Jurkat, Clone E6-1 (cell line): ENCODE measurements around the gene GDF9. TPM values are rescaled to one million over a fixed set of nuclear protein-coding genes. Genes with fewer than 3 reads are reported as not detected.

ENCODE experiments used
- DNase-seq: peaks from one replicate; pipeline ENCODE4 v3.0.0-alpha.2; 2011; ENCODE audit warnings: low read depth, low spot score
- H3K4me3 ChIP-seq: 2 replicates; pipeline ENCODE4 v1.5.1; 2011; ENCODE audit warnings: mild to moderate bottlenecking, low read length, control low read depth, moderate library complexity
- polyA plus RNA-seq: library from polyadenylated mRNA; unstranded; fragments of >200 nt; gene quantifications from one replicate; pipeline ENCODE4 v1.2.1, GENCODE V29; 2012; ENCODE audit warnings: missing spikeins; ENCODE audit not compliant: insufficient read length, insufficient read depth

Gene GDF9, protein sequence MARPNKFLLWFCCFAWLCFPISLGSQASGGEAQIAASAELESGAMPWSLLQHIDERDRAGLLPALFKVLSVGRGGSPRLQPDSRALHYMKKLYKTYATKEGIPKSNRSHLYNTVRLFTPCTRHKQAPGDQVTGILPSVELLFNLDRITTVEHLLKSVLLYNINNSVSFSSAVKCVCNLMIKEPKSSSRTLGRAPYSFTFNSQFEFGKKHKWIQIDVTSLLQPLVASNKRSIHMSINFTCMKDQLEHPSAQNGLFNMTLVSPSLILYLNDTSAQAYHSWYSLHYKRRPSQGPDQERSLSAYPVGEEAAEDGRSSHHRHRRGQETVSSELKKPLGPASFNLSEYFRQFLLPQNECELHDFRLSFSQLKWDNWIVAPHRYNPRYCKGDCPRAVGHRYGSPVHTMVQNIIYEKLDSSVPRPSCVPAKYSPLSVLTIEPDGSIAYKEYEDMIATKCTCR
- polyA plus RNA-seq, result 2.5 TPM

DNA sequence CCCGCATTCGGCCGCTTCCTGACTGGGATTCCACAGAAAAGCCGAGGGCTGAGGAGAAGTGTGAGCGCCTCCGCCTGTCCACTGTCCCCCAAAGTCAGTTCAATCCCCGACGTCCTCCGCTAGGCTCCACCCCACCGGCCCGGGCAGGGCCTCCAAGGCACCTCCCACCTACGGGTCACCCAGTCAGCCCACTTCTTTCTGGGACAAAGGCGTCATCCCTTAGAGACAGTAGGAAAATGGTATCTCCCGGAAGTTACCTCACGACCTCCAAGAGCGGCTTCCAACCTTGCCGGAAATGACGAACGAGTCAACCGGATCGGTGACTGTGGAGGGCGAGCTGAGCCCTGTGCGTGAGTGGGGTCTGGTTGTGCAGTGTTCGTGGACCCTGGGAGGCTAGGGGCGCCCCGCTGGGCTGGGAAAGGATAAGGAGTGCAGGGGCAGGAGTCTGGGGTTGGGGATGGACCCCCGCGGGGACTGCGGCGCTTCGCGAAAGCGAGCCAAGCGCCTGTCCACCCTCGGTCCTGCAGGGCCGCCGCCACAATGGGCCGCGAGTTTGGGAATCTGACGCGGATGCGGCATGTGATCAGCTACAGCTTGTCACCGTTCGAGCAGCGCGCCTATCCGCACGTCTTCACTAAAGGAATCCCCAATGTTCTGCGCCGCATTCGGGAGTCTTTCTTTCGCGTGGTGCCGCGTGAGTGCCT, at the start of gene GDF9, which contains the start of gene UQCRQ:
GDF9 (minus strand) TSS at position 128 of the 704 bp plus-strand sequence. CDS start 1,936 bp downstream, outside the sequence.
UQCRQ (plus strand) TSS at position 301 of the 704 bp plus-strand sequence; CDS start at position 541, 240 bp downstream.
- peak; percentile 99 for DNase-seq
- peak within 1 kb of the TSS; percentile 95 for H3K4me3 ChIP-seq

DNA sequence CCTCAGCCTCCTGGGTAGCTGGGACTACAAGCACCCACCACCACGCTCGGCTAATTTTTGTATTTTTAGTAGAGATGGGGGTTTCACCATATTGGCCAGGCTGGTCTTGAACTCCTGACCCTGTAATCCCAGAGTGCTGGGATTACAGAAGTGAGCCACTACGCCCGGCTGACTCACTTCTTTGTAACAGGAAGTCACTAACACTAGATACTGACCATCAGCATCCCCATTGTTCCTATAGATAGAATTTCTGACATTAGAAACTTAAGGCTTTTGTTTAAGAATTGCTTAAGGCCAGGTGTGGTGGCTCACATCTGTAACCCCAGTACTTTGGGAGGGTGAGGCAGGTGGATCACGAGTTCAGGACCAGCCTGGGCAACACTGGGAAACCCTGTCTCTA, 49.4 kb upstream of the GDF9 start:
- no peak for DNase-seq
- no peak overlapping the region for H3K4me3 ChIP-seq

DNA sequence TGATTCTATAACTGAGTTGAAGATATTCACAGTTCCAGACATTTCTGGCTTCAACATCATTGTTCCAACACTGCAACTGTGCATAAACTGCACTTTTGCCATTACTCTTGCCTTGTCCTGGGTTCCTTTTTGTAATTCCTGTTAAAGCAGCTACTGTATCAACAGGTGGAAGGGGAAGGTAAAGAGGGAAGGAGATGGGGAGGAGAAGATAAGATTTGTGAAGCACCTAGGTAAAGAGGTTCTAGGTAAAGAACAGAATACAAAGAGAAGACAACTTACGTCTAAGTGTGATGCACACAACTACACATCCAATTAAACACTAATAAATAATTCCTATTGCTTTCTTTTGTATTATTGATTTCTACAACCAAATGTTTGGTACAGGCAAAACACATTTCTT, 43.4 kb upstream of the GDF9 start:
- H3K4me3 ChIP-seq, result no peak overlapping the region
- no peak for DNase-seq

DNA sequence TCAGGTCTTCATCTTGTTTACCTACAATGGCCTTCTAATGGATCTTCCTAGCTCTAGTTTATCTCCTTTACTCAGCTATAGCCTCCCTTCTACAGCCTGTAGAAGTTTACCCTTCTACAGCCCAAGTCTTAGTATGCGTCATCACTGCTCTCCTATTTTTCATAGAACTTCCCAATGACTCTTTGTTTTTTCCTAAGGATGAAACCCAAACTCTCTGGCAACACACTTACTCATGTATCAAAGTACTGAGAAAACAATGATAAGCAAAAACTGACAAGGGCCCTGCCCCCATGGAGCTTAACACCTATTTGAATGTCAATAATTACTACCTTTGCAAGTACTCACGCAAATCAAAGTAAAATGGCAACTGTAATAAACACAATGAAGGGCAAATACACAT, 40.9 kb upstream of the GDF9 start:
- no peak for DNase-seq

DNA sequence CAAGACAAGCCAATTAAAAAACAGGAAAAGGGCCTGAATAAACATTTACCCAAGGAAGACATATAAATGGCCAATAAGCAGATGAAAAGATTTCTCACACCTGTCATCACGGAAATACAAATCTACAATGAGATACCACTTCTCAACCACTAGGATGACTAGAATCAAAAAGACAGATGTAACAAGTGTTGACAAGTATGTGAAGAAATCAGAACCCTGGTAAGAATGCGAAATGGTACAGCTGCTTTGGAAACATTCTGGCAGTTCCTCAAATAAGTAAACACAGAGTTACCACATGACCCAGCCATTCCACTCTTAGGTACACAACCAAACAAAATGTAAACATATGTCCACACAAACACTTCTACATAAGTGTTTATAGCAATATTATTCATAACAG, 39.7 kb upstream of the GDF9 start:
- no peak overlapping the region for H3K4me3 ChIP-seq
- DNase-seq, result peak; percentile 28

More for the DNA sequence above, 40.9 kb upstream of the GDF9 start:
- H3K4me3 ChIP-seq, result no peak overlapping the region

DNA sequence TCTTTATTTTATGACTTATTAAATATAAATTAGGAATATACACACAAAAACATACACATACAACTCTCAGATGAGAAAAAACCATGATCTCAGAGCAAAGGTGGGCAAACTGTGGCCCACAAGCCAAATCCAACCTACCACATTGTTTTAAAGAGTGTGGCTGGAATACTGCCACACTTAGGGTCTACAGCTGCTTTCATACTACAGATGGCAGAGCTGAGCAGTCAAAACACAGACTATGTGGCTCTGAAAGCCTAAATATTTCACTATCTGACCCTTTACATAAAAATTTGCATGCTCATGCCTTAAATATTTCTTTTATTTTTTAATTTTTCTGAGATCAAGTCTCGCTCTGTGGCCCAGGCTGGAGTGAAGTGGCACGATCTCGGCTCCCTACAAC, 35.5 kb upstream of the GDF9 start:
- DNase-seq, result no peak
- no peak overlapping the region for H3K4me3 ChIP-seq

DNA sequence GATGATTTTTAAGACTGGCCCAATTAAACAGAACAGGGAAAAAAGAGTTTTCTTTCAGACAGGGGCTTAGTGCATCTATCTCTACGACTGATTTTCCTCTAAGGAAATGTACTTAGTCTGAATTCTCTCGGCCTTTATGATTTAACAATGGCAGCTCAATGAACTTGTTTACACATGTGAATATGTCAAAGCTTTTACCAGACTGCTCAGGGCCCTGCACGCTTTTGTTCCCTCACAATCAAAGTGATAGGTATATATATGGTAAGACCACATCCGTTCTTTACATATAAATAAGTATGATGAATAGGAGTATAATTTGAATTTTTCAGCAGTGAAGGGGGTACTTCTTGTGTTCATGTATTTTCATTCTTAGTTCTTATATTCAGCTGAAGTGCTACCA, 34.8 kb upstream of the GDF9 start:
- peak; percentile 65 for DNase-seq
- no peak overlapping the region for H3K4me3 ChIP-seq

DNA sequence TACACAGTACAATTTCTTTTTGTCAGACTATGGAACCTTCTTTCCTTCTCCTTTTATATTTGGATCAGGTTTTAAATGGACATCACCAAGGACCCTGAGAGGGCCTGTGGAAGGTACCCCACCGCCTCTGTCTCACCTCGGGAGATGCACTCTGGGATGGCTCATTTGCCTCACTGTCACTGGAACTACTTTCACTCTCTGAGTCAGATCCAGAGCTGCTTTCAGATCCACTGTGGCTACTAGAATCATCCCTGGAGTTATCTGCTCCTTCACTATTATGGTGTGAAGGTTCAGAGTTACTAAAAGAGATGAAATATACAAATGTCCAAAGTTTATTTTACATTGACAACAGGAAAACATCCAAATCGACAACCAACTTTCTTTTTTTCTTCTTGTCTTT, 31.8 kb upstream of the GDF9 start:
- DNase-seq, result no peak
- H3K4me3 ChIP-seq, result no peak overlapping the region

DNA sequence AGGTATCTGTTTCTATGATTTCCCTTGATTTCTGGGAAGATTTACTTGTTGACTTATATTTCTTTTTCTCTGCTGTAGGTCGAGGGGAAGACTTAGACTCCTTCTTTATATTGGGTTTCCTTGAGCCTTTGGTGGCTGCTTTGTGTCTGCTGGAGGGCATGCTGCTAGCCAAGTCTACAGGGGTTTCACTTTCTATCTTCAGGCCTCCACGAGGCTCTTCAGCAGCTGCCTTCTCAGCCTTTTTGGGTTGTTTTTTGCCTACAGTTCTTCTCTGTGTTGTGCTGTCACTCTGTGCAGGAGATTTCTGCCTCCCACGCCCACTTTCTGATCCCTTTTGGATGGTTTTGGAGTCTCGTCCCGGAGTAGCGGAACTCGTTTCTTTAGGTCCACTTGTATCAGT, 30.4 kb upstream of the GDF9 start:
- no peak for DNase-seq
- H3K4me3 ChIP-seq, result no peak overlapping the region

DNA sequence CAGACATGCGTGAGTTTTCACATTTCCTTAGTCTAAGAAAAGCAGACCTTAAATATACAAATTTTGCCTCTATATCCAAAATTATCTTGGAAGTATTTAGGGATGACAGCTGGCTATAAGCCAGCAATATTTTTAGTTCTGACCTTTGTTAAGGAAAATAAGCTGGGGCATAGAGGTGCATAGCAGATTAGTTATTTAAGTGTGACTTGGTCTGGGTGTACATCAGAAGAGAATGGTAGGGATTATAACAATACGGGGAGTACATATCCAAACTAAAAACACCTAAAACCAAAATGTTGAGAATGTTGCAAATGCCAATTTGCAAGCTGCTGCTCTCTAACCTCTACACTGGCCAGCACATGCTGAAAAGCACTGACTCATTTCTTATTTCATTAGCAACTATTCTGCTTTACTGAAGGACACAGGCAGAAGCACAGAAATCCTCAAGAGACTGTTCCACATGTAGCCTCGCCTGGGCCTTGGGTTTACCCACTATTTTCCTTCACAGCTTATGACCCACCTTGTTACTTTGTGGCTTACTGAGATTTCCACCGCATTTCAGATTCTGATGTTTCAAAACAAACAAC, 29.5 kb upstream of the GDF9 start:
- no peak for DNase-seq

DNA sequence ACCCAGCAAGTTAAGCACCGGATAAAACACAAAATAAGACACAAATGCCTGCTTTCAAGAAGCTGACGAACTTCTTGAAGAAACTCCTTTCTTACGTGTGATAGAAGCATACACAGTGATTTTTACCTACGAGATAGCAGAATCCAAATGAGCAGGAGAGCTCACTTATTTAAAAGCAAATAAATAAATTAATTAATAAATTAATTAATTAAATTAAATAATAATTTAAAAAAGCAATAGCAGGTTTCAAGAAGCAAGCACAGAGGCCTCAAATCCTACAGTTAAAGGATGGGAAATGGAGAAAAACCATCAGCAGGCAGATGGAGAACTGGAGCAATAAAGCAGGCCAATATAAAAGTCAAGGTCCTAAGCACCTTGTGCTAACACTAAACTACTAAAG, 24.5 kb upstream of the GDF9 start:
- DNase-seq, result no peak
- H3K4me3 ChIP-seq, result no peak overlapping the region

More for the DNA sequence above, 29.5 kb upstream of the GDF9 start:
- H3K4me3 ChIP-seq, result no peak overlapping the region

DNA sequence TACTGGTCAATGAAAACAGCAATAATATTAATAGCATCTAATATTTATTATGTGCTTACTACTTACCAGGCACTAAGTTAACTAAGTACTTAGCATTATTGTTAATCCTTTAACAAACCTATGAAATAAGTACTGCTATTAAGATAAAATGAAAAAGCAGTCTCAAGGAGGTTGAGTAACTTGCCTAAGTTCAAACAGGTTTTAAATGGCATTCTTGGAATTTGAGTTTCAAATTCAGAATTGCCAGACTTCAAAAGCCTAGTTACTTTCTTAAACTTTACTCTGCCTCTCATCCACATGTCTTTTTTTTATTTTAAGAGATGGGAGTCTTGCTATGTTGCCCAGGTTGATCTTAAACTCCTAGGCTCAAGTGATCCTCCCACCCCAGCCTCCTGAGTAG, 23.2 kb upstream of the GDF9 start:
- DNase-seq, result no peak
- H3K4me3 ChIP-seq, result no peak overlapping the region

DNA sequence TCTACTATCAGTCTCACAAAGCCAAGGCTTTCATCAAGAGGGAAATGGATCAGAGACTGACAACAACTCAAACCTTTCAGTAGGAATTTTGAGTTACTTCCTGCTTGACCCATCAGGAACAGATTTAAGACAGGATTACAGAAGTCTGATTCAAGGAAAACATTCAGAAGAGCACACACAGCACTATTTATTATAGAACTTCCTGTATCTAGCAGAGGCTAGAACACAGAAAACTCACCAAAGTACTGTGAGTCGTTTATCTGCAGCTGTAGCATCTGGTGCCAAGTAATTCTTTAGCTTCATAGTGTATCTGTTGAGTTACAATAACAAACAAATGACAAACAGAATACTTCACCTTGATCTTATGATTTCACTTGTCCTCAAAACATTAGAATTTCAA, 21.0 kb upstream of the GDF9 start:
- DNase-seq, result no peak
- no peak overlapping the region for H3K4me3 ChIP-seq

DNA sequence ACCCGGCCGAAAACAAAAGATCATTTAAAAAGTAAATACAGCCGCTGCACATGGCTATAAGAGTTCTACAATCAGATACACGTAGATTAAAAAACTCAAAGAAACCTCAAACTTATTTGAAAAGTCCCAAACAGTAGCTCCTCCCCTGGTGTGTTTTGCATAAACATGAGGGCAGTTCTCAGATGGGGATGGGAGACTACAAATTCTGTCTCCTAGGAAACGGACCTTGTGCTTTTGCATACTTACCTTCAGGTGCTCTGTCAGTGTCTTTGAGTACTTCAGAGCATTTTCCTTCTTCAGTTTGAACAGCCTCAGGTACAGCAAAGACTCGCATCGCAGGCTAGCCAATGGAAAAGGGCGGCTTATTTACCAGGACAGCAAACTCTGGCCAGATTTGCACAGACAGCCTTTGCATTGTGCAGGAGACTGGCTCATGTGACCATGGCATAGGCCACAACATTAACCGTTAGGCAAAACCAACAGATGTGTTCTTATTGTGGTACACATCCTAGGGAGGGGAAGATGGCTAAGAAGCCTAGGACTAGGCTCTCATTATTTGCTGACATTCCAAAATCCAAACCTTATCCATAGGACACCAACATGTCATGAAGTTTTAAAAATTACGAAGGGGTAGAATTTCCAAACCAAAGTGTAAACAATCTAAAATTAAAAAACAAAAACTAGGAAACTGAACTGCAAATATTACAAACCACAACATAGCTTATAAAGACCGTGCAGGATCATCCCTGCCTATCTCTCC, 20.0 kb upstream of the GDF9 start:
- no peak for DNase-seq
- no peak overlapping the region for H3K4me3 ChIP-seq

DNA sequence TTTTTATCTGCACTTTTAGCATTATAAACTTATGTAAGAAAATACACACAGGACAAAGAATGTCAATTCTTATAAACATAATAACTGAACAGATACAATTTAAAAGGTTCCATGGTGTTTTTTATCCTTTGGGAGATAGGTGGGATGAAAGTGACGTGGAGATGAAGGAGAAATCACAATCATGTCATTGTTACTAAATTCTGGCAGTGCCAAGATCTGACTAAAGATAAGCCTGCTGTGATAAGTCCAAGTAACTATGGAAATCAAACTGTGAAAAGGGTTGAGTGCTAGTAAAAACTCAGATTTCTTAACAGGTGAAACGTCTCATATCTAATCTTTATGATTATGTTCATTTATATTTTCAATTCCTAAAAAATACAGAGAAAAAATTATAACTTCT, 18.3 kb upstream of the GDF9 start:
- DNase-seq, result no peak
- no peak overlapping the region for H3K4me3 ChIP-seq

DNA sequence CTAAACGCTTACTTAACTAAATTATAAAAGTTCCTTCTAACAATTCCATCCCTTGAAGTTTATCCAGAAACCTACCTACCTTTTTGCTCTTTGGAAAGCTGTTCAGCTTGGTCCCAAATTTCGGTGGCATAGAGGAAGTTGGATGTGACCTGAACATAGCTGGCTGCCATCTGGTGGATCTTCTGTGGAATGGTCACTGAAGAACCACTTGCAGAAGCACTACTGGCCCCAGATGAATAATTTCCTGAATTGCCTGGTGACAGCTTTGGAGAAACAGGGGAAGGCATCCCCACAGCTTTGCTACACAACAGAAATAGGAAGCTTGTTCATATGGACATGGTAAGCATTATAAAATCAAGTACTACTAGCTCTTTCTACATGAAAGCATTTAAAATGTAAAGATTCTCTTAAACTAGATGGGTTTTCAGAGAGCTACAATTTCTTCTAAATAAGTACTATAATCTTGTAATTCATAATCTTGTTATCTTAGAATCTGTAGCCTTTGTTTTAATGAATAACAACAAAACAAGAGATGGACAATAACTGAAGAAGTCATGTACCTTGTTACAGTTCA, 17.1 kb upstream of the GDF9 start:
- peak; percentile 29 for DNase-seq
- H3K4me3 ChIP-seq, result no peak overlapping the region

DNA sequence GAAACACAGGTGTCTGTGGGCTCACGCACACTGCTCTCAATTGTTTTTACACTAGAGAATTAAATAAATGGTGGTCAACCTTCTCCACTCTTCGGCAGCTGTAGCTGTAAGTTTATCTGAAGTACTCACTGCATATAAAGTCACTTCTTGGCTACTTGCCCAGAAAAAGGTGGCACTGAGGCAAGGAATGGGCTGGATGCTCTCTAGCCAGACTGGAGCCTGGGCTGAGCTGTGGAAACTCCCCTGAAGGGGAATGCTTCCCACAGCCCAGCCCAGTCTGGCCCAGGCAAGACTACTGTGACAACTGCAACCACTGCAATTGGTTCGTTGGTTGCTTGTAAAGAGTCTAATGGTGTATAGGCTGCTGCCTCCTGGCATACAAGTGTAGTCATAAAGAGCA, 11.7 kb upstream of the GDF9 start:
- no peak for DNase-seq

DNA sequence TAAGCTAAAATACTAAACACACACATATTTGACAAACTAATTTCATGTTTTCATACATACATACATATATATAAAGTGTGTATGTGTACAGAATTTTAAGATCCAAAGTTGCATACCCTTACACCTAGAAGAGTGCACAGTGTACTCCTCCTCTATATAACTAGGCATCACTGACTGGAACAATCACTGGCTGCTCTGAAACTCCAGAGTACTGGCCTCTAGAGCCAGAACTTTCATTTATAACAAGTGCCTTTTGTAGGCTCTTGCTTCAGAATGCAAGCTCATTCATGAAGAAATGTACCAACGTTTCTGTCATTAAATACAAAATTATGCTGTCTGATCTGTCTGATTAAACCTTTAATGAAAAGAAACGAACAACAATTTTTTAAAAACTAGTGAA, 11.2 kb upstream of the GDF9 start:
- no peak overlapping the region for H3K4me3 ChIP-seq
- DNase-seq, result no peak

More for the DNA sequence above, 11.7 kb upstream of the GDF9 start:
- no peak overlapping the region for H3K4me3 ChIP-seq
